Sigmoid colon (tissue), 4 donors: ENCODE data around the gene HEMGN.

Experiments used
- CTCF ChIP-seq, 4 experiments: fragments of 450-650 bp in 3 of 4; fragments of 200-600 bp in 1 of 4; IDR thresholded peaks; one replicate each; pipeline ENCODE4 v1.5.1; 2016 to 2019; ENCODE audit warnings: antibody characterized with exemption in 4 of 4, mild to moderate bottlenecking in 3 of 4, moderate library complexity in 2 of 4
- POLR2A ChIP-seq, 2 donors: fragments of 450-650 bp; IDR thresholded peaks; one replicate each; pipeline ENCODE4 v1.6.1; 2016; ENCODE audit warnings: antibody characterized with exemption in 2 of 2, mild to moderate bottlenecking in 2 of 2, moderate library complexity in 2 of 2
- POLR2AphosphoS5 ChIP-seq, 4 donors: sonication (generic); formaldehyde crosslinking; IDR thresholded peaks; one replicate each; pipeline ENCODE4 v1.6.1; 2017; ENCODE audit warnings: antibody characterized with exemption in 4 of 4

GRCh38 chr9:97880336-97880735 lies 57.6 kb downstream of the HEMGN start:
- TF ChIP-seq CTCF (IDR thresholded peaks at IDR 0.05) (no peak), POLR2AphosphoS5 (IDR thresholded peaks at IDR 0.05) (no peak), POLR2A (IDR thresholded peaks at IDR 0.05) (no peak)
